ENCODE measurements around the gene LRRC4B.
A peak's percentile ranks its signal among the peaks of the same experiment; 100 is the strongest.

The LRRC4B gene

DNA sequence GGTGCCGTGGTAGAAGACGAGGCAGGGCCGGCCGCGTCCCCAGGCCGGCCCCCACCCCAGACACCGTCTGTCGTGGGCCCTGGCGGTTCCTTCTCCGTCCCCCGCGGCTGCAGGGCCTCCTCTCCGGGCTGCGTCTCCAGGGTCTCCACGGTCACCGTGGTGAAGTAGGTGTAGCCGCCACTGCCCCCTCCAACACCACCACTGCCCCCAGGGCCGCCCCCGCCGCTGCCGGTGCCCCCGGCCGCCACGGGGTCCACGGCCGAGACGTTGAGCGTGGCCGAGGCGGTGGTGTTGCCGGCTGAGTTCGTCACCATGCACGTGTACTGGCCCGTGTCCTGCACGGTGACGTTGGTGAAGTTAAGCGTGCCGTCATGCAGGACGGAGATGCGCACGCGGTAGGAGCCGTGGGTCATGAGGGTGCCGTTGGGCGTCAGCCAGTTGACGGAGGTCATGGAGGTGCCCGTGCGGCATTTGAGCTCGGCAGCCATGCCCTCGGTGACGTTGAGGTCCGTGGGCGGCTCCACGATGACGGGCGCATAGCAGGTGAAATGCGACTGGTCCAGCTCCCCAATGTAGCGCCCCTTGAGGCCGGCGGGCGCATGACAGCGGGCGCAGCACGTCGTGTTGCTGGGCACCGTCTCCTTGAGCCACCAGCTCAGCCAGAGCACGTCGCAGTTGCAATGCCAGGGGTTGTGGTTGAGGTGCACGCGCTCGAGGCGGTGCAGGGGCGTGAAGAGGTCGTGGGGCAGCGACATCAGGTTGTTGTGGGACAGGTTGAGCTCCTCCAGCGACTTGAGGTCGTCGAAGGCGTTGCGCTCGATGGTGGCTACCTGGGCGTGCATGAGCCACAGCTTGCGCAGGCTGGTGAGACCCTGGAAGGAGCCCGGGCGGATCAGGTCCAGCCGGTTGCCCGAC lies 49.9 kb downstream of the LRRC4B start:
- DNase-seq, result no peak

DNA sequence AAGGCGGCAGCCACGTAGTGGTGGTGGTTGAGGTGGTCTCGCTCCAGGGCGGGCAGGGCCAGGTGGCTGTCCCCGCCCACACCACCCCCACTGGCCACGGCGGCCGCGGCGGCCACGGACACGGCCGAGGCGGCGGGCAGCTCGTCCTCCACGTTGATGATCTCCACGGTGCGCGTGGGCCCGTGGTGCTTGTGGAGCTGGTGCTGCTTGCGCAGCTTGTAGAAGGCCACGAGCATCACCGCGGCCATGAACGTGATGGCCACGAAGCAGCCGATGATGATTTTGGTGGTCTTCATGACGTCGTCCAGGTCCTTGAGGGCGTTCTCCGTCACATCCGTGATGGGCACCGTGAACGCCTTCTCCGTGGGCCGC lies 50.5 kb downstream of the LRRC4B start:
- DNase-seq, result no peak

DNA sequence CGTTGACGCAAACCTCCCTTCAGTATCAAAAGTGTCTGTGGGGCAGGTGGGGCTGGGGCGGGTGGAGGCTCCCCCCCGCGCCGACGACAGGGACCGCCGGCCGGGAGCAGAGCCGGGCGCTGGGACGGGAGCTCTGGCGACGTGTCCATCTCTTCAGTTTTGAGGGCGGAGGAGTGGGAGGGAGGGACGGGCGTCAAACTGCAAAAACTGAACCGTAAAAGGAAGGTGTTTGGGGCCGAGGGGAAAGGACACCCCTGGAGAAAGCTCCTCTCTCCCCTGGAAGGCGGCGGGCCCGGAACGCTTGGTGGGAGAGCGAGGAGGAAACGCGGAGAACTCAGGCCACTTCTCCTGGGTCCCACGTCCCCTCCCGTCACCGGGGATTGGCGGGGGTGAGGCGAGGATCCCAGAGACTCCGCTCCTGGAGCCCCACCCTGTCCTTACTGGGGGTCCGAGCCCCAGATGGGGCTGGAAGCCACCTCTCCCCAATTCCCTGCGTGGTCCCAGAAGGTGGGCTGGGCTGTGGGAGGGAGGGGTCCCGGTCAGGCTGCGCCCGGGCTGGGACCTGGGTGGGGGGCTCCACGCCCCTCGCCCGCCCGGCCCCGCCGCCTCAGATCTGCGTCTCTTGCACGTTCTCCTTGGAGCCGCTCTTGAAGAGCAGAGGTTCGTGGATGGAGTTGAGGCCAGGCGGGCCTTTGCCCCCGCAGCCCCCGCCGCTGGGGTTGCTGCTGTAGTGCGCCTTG lies 51.1 kb downstream of the LRRC4B start:
- DNase-seq, result no peak

DNA sequence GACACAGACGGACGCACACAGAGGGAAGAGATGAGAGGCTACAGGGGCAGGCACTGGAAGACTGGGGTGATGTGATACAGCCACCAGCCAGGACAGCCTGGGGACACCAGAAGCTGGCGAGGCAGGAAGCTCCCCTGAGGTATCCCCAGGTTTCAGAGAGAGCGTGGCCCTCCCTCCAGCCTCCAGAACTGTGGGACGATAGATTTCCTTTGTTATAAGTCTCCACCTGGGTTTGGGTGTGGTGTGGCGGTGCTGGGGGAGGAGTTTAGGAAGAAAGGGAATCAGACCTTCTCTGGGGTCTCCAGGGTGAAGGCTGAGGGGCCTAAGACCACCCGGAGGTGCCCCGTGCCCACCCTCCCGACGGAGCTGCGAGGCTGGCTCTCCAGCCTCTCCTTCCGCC lies 51.8 kb downstream of the LRRC4B start:
- no peak for DNase-seq

DNA sequence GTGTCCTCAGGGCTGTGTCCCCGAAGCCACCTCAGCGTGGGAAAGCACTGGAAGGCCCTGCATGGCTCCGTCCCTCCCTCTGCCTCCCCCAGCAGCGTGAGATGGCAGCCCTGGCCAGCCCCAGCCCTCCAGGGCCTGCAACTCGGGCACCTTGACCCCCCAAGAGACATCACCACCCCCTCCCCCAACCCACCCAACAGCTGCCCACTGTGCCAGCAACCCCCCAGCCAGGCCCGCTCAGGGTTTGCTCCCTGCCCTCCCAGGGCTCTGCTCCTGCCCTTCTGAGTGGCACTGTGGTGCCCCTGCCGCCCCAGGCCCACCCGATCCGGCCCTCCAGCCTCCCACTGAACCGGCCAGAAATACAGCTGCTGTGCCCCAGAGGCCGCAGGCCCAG lies 53.1 kb downstream of the LRRC4B start:
- no peak for DNase-seq

DNA sequence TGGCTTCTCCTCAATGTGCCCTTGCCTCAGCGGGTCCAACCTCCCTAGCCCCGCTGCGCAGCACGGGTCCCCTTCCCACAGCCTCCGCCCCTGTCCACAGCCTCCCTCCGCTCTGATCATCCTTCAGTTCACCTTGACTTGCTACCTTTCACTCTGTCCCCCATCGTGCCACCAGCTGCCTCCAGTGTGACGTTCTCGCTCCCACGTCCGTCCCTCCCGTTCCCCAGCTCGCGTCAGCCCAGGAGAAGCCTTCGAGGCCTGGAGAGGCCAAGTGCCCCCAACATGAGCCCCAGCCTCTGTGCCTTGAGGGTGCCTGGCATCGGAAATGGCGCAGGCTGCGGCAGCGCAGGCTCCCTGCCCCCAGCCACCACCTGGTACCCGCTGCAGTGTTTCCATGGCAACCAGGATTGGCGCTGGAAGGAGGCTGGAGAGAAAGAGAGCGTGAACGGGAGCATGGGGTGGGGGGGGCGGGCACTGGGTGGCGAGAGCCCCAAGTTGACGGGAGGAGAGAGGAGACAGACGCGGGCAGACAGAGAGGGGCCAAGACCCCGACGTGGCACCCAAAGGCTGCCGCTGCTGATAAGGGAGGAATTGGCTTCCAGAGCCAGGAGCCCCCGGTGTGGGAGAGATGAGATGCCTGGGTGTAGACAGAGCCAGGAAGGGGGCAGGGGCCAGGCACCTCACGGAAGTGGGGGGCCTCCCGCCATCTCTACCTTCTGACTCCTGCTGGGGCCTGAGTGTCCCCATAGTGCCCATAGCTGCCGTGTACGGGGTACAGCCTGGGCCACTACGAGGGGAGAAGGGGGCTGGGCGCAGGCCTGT lies 53.7 kb downstream of the LRRC4B start:
- no peak for DNase-seq

DNA sequence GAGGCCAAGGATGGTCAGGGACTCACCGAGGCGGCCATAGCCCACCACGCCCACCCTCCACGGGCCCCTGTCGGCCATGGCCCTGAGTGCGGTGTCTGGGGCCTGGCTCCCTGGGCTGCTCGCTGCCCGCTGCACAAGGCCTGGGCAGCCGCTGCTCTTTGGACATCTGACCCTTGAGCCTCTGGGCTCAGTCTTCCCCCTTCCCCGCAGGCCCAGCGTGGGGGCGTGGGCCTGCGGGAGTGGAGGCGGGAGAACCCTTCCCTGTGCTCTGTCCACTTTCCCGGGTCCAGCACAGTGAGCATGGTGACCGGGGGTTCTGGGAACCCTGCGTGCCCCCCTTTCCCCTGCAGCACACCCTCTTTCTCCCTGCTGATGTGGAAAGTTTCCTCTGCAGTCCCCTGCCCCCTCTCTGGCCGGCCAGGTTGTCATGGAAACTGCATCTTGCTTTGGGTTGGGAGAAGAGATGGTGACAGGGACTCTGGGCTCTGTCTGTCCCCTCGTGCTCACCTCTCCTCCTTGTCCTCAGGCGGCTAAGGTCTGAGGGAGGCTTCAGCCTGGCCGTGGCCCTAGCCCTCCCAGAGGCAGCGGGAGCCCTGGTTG lies 54.4 kb downstream of the LRRC4B start, which contains the start of gene ASPDH:
Gene ASPDH (minus strand): TSS at position 168 of the 600 bp plus-strand sequence. CDS start 90 bp downstream, at position 78.
- DNase-seq, result no peak

DNA sequence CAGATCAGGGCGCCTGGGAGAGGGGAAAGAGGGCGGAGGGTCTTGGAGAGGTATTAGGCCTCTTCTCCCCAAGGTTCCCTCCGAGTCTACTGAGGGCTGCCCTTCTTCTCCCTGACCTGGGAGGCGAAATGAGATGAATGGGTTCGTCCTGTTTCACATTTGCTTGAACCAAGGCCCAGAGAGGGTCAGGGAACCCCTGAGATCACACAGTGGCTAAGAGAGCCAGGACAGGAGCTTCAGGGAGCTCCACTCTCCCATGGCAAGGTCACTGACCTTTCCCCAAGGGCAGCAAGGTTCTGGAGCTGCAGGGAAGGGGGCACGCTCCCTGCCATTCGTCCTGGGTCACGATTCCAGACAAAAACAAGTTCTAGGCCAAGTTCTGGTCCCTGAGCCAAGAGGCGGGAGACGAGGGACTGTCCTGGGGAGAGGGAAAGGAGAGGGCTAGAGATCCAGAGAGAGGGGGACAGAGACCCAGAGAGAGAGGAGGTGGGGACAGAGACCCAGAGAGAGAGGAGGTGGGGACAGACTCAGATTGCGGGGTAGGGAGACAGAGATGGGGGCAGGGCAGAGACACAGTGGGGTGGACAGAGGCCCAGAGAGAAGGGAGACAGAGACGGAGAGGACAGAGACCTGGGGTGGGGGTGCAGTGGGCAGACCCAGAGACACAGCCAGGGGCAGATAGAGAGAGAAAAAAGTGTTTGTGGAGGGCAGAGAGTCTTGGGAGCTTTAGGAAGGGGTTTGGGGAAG lies 55.1 kb downstream of the LRRC4B start:
- DNase-seq, result no peak

DNA sequence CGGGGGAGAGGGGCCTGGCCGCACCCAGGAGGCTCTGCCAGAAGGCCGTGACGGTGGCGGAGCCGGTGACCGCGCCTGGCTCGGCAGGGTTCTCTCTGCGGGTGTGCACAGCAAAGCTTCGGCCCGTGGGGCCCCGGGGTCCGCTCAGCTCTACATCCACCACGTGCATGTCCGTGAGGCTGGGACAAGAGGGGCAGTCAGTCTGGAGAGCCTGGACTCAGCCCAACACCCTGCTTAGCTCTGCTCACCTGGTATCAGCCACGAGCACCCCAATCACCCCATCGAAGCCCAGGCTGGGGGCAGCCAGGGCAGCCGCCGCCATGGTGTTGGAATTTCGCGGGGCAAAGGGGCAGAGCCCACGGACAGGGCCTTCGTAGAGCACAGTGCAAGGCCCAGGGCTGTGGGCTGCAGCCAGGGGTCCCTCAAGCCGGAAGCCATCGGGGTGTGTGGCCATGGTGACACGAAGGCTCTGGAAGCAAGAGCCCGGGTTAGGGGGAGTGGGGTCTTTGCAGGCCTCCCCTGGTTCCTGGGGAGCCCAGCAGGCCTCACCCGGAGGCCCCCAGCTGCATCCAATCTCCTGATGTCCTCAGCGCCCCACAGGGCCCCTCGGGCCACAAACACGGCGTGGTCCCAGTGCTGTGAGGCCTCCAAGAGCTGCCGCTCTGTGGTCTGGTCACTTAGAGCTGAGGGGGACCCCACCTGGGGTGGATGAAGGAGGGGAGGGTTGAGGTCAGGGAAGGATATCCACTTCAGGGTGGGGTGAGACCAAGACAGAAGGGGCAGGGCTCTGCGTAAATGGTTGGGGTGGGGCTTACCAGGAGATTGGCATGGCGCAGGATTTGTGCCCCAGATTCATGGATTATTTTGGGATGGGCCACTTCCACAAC lies 55.9 kb downstream of the LRRC4B start:
- DNase-seq, result no peak

DNA sequence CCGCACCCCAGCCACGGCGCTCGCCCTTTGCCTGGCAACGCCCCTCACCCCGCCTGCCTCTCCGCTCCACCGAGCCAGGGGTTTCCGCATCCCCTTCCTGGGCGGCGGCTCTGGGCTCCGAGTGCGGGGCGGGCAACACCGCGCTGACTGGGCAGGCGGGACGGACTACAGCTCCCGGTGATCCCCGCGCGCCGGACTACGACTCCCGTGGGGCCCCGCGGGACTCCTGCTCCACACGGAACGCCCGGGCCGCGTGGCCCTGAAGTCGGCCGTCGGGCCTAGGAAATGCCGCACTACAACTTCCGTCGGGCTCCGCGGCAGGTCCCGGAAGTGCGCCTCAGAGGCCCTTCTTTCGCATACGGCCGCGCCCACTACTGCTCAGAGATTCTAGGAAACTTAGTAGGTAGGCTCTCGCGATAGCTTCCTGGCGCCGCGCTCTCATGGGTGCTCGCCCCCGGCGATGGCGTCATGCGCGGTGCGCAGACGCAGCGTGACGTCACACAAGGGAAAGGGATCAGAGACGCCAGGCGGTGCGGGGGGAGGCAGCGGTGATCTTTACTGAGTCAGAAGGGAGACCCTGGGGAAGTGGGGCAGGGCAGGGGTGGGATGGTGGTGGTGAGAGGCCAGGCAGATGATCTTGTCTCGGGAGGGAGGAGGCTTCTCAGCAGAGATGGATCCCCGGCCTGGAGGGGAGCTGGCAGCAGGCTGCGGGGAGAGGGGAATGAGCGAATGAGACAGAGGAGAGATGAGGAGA lies 57.0 kb downstream of the LRRC4B start, which contains the start of gene JOSD2:
Gene JOSD2 (minus strand): TSS at position 123 of the 754 bp plus-strand sequence. CDS start 760 bp downstream, outside the sequence.
- DNase-seq, result peak; percentile 99 to 100

DNA sequence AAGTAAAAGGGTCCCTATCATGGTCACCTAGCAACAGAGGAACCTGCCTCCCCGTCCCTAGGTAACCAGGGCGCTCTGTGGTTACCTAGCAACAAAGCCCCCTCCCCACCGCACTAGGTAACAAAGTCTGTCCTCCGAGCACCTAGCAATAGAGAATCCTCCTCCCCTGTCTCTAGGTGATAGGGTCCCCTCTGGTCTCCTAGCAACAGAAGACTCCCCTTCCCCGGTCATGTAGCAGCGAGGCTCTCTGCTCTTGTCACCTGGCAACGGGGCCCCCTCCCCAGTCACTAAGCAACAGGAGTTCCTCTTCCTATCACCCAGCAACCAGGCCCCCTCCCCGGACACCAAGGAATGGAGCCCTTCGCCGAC lies 57.6 kb downstream of the LRRC4B start:
- DNase-seq, result no peak

DNA sequence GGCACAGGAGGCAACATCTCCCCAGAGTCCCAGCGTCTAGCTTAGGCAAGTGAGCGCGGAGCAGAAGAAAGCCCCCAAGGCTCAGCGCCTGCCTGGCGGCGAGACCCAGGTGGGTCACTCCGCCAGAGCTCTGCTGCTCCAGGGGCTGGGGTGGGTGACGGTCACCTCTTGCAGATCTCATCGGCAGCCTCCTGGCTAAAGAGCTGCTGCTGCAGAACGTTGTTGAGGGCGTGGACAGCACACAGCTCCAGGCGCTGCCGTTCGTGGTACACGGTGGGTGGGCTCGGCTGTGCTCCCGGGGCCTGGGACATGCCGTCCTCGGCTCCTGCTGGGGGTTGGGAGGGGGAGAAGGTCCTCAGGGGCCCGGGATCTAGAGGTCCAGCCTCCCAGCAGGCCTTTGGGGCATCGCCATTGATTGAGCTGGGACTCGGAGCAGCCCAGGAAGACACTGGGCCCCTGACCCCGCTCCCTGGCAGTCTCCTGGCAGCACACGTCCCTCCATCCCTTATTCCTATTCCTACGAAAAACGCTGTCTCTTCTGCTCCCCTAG lies 58.0 kb downstream of the LRRC4B start:
- no peak for DNase-seq

DNA sequence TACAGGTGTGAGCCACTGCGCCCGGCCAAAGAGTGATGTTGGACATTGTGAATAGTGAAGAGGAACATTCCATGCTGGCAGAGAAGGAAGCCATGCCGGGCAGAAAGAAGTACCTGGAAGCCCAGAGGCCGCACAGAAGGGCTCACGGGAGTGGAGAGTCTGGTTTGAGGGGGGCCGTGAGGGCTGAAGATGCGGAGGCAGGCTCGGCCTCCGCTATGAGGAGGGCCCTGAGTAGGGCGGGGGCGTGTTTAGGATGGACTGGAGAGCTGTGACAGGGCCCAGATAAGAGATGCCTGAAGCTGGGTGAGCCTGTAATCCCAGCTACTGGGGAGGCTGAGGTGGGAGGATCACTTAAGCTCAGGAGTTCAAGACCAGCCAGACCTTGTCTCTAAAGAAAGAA lies 58.9 kb downstream of the LRRC4B start:
- no peak for DNase-seq

DNA sequence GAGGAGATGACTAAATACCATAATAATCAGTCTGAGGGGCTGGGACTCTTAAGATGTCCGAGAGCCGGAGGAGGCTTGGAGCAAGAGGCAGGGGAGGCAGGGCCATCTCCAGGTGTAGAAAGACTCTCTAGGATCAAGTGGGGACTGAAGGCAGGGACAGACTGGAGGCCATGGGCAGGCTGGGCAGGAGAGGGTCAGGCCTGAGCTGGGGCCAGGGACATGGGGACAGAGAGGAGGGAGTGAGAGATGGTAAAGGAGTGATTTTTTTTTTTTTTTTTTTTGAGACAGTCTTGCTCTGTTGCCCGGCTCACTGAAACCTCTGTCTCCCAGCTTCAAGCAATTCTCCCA lies 59.4 kb downstream of the LRRC4B start:
- no peak for DNase-seq

DNA sequence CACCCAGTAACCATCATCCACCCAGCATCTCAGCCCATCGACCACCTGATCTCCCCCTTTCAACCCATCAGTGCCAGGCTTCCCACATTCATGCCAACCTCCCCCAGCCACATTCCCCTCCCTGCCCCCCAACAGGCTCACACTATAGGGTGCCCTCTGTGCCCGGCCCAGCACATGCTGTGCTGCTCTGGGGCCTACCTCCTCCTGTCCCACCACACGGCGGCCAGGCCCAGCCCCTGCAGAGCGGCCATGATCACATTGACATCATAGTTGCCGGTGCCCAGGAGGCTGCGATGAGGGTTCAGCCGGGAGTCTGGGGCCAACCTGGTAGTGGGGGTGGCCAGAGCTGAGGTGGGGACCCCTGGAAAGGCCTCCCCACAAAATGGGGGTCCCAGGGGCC lies 60.9 kb downstream of the LRRC4B start:
- DNase-seq, result no peak

DNA sequence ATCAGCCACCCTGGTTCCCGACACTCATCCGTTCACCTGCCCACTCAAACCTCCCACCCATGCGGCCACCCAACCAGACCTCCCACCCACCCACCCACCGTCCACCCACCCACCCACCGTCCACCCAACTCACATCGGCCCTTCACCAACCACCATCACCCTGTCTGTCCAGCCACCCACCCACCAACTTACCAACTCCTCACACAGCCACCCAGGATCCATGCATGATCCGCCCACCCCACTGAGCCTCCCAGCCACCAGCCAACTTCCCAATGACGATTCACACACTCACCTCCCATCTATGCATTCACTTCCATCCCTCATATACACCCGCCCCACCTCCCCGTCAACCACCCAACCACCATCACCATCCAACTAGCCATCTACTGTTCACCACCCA lies 61.5 kb downstream of the LRRC4B start:
- DNase-seq, result no peak

DNA sequence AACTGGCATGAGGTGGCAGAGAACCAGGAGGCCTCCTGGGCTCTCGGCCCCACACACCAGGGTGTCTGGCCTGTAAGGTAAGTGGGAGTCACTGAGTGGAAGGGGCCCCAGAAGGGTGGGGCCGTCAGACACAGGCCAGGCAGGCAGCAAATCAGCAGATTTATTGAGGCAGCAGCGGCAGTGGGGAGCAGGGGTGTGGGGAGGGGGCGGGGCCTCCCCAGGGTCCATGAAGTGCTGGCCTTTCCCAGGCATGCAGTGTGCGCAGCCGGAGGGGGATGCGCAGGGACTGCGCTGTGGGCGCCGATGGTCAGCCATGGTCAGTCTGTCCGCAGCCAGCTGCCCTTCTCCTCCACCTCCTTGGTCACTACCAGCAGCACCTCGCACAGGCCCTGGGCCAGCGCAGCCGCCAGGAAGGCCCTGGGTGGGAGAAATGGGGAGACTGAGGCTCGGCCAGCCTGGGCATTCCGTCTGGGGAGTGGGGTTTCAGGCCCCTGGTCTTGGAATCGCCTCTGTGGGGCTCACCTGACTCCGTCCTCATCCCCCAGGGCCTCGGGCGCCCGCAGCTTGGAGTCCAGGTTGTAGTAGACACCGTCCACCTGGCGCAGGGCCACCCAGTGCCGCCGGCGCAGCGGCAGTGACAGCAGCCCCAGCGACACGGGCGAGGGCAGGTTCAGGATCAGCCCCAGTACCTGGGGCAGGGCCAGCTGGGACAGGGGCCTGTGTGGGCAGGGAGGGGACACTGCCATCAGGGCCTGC lies 62.2 kb downstream of the LRRC4B start:
- no peak for DNase-seq

DNA sequence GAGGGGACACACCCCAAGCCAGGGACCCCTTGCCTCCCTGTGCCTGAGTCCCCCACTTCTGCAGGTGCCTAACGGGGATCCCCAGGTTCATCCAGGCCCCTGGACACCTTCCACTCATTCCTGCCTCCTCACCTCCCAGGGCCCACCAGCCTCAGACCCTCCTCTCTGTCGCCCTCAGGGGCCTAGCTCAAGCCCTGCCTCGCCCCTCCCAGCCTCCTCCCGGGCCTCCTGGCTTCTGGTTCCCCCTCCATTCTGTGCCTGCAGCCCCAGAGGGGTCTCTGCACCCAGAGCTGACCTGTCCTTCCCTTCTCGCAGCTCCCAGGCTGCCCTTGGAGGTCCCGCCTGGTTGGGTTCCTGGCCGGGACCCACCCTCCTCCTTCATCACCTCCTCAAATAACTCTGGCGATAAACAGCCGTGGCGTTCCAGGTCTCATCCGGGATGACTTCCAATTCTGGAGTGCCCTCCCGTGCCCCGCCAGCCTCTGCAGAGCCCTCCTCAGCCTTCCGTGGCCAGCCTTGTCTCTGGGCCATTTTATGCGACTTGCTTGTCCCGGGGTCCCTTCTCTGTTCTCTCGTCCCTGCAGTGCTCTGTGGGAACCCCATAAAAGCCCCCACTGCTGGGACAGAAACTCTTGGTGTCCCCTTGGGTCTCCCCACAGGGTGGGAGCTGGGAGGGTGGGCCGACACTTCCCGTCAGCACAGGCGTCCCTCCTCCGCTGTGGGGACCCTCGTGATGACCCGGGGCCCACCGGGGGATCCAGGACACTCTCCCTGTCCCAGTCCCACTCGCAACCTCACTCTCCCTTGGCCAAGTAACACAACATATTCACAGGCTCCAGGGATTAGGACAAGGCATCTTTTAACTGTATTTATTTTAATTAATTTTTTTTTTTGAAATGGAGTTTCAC lies 66.4 kb downstream of the LRRC4B start:
- no peak for DNase-seq
